Calu3 (cell line): ENCODE results near the gene NRL. TPM values are rescaled to one million over a fixed set of nuclear protein-coding genes. Genes with fewer than 3 reads are reported as not detected.

ENCODE experiments used
- BruUV-seq: library from RNA; stranded (reverse); fragments of 400-500 nt; replicated peaks from 2 replicates; lab custom pipeline; 2021; lab: Mats Ljungman, UMichigan
- CTCF ChIA-PET: fragments of 300-600 bp; sonication (Branson Sonifier 250); formaldehyde crosslinking; loops from one replicate; lab custom pipeline; 2022; ENCODE audit warnings: antibody characterized with exemption; lab: Charles Lee
- DNase-seq: peaks from one replicate; pipeline ENCODE4 v3.0.0; 2022
- H3K27ac Mint-ChIP-seq: one replicate; pipeline ENCODE4 v1.8.0; 2022; ENCODE audit warnings: mixed read lengths; ENCODE audit not compliant: unreplicated experiment
- H3K27me3 Mint-ChIP-seq: one replicate; pipeline ENCODE4 v1.8.0; 2022; ENCODE audit warnings: mixed read lengths; ENCODE audit not compliant: unreplicated experiment
- H3K36me3 Mint-ChIP-seq: one replicate; pipeline ENCODE4 v1.8.0; 2022; ENCODE audit warnings: mild to moderate bottlenecking, moderate library complexity, mixed read lengths; ENCODE audit not compliant: insufficient read depth, unreplicated experiment
- H3K4me1 Mint-ChIP-seq: one replicate; pipeline ENCODE4 v1.8.0; 2022; ENCODE audit warnings: mild to moderate bottlenecking, low read depth, mixed read lengths; ENCODE audit not compliant: unreplicated experiment
- H3K4me3 Mint-ChIP-seq: one replicate; pipeline ENCODE4 v1.8.0; 2022; ENCODE audit warnings: mild to moderate bottlenecking, low read depth, moderate library complexity, mixed read lengths; ENCODE audit not compliant: unreplicated experiment
- H3K9me3 Mint-ChIP-seq: one replicate; pipeline ENCODE4 v1.8.0; 2022; ENCODE audit warnings: low read depth, mixed read lengths; ENCODE audit not compliant: unreplicated experiment
- intact Hi-C: fragments of 100-400 bp; cut with micrococcal nuclease; formaldehyde crosslinking; loops from one replicate; pipeline ENCODE4 v1.10.0; 2022; ENCODE audit not compliant: unreplicated experiment
- total RNA-seq: library from RNA; stranded (reverse); gene quantifications from 2 replicates; pipeline ENCODE4 v1.2.3, GENCODE V29; 2022
- TF ChIP-seq, protein P1 (sequence below): fragments of 200-600 bp; IDR thresholded peaks from one replicate; pipeline ENCODE4 v1.8.0; 2022; ENCODE audit warnings: antibody characterized with exemption; ENCODE audit not compliant: unreplicated experiment

The NRL gene
- total RNA-seq, 1 experiment from 2014 or later = 2.3 TPM

DNA sequence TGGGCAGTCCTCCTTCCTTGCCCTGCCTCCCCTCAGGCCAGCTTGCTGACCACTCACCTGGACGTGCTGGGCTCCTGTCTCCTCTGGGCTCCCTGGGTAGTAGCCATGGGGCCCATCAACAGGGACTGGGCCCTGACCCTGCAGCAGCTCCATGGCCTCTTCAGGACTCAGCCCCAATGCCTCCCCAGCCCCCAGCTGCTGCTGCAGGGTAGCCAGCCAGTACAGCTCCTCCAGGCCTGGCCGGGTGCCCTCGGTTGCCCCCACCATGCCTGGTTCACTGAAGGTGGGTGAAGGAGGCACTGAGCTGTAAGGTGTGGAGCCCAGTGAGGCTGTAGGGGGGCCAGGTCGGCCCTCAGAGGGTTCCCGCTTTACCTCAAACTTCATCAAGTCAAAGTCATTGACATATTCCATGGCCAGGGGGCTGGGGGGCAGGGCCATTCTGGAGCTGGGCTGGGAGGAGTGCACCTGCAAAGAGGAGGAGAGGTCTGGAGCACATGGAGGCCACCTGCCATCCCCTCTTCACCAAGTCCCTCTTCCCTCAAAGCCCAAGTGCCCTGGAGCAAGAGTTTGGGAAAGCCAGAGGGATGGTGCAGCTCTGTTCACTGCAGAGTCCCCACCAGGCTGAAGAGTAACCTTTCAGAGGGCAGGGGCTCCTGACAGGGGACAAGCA lies 32.2 kb downstream of the NRL start:
- peaks cover 25% of the 10 kb centered on the region for H3K27me3 Mint-ChIP-seq
- peak overlapping the region; percentile 49 for H3K27ac Mint-ChIP-seq
- peaks cover 8% of the 10 kb centered on the region for H3K4me1 Mint-ChIP-seq

DNA sequence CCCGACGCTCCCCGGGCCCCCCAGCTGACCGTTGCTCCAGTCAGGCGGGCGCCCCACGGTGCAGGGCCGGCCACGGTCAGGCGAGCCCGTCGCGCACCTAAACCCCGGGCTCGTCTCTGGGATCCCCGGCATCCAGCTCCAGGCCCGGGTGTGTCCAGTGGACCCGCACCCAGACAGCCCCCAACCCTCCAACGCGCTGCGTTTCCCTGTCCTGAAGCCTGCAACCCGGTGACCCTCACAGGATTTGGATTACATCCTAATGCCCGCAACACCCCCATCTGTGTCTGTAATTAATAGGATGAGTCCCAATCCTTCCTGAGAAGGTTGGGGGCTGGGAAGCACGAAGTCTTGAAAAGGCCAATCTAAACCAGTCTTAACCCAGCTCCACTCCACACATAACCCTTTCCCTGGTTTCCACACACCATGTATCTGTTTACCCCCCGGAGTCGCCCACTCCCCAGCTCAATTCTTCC lies 33.0 kb downstream of the NRL start:
- Mint-ChIP-seq H3K9me3 (no peaks in the 10 kb centered on the region), H3K27me3 (peaks cover 17% of the 10 kb centered on the region), H3K4me3 (peak overlapping the region; percentile 72), H3K27ac (peak overlapping the region; percentile 49), H3K36me3 (peaks cover 9% of the 10 kb centered on the region), H3K4me1 (peaks cover 8% of the 10 kb centered on the region)
- CTCF ChIA-PET = interaction anchor here (0.6 to 2.8 kb wide), 4 partner anchors 9 to 97 kb away, joined by 3 to 10 read pairs (median 6); partner anchors contain the start of gene PCK2
- no peak for DNase-seq
- BruUV-seq = no TSS peak
- intact Hi-C loops = no loop called here
- TF ChIP-seq, protein P1, sequence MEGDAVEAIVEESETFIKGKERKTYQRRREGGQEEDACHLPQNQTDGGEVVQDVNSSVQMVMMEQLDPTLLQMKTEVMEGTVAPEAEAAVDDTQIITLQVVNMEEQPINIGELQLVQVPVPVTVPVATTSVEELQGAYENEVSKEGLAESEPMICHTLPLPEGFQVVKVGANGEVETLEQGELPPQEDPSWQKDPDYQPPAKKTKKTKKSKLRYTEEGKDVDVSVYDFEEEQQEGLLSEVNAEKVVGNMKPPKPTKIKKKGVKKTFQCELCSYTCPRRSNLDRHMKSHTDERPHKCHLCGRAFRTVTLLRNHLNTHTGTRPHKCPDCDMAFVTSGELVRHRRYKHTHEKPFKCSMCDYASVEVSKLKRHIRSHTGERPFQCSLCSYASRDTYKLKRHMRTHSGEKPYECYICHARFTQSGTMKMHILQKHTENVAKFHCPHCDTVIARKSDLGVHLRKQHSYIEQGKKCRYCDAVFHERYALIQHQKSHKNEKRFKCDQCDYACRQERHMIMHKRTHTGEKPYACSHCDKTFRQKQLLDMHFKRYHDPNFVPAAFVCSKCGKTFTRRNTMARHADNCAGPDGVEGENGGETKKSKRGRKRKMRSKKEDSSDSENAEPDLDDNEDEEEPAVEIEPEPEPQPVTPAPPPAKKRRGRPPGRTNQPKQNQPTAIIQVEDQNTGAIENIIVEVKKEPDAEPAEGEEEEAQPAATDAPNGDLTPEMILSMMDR = no peak

More for the DNA sequence above, 32.2 kb downstream of the NRL start:
- no peaks in the 10 kb centered on the region for H3K9me3 Mint-ChIP-seq
- intact Hi-C loops = no loop called here
- H3K4me3 Mint-ChIP-seq = peak overlapping the region; percentile 72
- BruUV-seq = no TSS peak
- DNase-seq = no peak
- TF ChIP-seq, protein P1 = no peak
- CTCF ChIA-PET = interaction anchor here (0.6 to 2.8 kb wide), 2 partner anchors 8 to 43 kb away, joined by 5 to 10 read pairs; no protein-coding TSS in a partner anchor
- H3K36me3 Mint-ChIP-seq = peaks cover 9% of the 10 kb centered on the region

DNA sequence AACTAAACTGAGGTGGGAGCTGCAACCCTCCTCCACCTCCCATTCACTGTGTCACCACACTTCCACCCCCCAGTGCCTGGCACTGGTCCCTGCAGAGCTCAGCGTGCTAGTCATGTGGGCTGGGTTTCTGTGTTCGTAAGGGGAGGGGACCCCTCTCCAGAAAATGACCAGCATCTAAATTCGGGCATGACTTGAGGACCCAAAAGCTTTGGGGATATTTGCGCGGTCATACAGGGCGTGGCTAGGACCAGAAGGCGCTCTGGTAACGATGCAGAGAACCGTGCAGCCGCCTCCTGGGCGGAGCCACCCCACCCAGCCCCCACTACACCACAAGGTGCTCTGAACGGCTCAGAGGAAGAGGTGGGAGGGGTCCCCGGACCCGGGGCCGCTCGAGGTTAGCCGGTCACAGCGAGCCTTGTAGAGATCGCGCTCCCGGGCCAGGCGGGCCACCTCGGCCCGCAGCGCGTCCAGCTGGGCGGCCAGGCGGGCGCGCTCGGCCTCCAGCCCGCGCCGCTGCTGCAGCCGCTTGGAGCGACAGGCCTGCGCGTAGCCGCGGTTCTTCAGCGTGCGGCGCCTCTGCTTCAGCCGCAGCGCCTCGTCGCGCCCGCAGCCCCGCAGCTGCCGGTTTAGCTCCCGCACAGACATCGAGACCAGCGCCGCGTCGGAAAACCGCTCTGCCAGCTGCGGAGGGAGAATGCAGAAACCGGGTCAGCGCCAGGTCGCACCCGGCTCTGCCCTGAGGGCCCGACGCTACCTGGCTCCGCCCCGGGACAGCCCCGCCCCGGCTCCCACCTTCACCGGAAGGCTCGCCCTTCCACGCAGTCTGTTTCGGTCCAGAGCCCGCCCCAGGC lies 33.6 kb downstream of the NRL start:
- Mint-ChIP-seq H3K27me3 (peaks cover 12% of the 10 kb centered on the region), H3K27ac (no peak overlapping the region), H3K9me3 (no peaks in the 10 kb centered on the region), H3K4me3 (peak overlapping the region; percentile 72), H3K4me1 (peaks cover 8% of the 10 kb centered on the region), H3K36me3 (peaks cover 9% of the 10 kb centered on the region)
- intact Hi-C loops = no loop called here
- BruUV-seq = no TSS peak
- CTCF ChIA-PET = interaction anchor here (0.7 to 2.8 kb wide), 4 partner anchors 9 to 96 kb away, joined by 3 to 10 read pairs (median 5); partner anchors contain the start of gene PCK2
- TF ChIP-seq, protein P1 = no peak
- DNase-seq = peak; percentile 72

DNA sequence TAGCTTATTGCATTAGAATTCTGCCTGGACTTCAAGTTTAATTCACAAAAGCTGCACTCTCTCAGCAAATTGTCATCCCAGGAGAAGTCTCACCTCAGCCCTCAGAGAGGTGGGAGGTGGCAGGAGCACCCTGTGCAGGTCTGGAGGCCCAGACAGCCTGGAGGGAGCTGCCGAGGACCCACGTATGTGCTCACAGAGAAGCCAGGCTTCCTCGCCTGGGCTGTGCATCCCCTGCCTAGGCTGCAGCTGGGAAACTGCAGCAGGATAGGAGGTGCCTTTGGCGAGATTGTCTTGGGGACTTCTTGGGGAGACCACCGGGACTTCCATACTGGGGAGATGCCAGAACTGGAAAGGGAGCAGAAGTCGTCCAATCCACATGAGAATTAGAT lies 34.6 kb downstream of the NRL start:
- peaks cover 15% of the 10 kb centered on the region for H3K27me3 Mint-ChIP-seq
- intact Hi-C loops = no loop called here
- peak overlapping the region; percentile 72 for H3K4me3 Mint-ChIP-seq
- CTCF ChIA-PET = interaction anchor here (0.7 to 2.8 kb wide), 4 partner anchors 10 to 56 kb away, joined by 3 to 10 read pairs (median 5); partner anchors contain the start of genes PCK2 and PSME1
- H3K4me1 Mint-ChIP-seq = peaks cover 8% of the 10 kb centered on the region
- no TSS peak for BruUV-seq
- H3K27ac Mint-ChIP-seq = no peak overlapping the region
- H3K9me3 Mint-ChIP-seq = no peaks in the 10 kb centered on the region
- DNase-seq = no peak
- peaks cover 9% of the 10 kb centered on the region for H3K36me3 Mint-ChIP-seq
- TF ChIP-seq, protein P1 = no peak
